SW 1271 (cell line): ENCODE measurements around the gene PTN.
"Not testable (repeated sequence)": the region's sequence is repeated elsewhere in the genome, so short reads cannot be mapped to it uniquely, and the experiment has no call there.

Experiments used
- DNase-seq, 2 experiments: peaks; one replicate each; lab custom pipeline; 2025; lab: John Stamatoyannopoulos, UW

The PTN gene

GRCh38 chr7:137268001-137268865 lies 75.3 kb downstream of the PTN start:
- not testable (repeated sequence) for DNase-seq

- no peak for DNase-seq
Measured at GRCh38 chr7:137266764-137267163, 76.8 kb downstream of the PTN start.

- DNase-seq, result not testable (repeated sequence)
Measured at GRCh38 chr7:137265480-137265879, 78.1 kb downstream of the PTN start.

- no peak for DNase-seq
Measured at GRCh38 chr7:137262599-137262998, 80.9 kb downstream of the PTN start.

- DNase-seq, result no peak
Measured at GRCh38 chr7:137258552-137258951, 85.0 kb downstream of the PTN start.

GRCh38 chr7:137254766-137255165 lies 88.8 kb downstream of the PTN start:
- DNase-seq, result no peak

- no peak for DNase-seq
Measured at GRCh38 chr7:137245890-137246289, 97.6 kb downstream of the PTN start.

GRCh38 chr7:137245186-137245585 lies 98.3 kb downstream of the PTN start:
- no peak for DNase-seq

- DNase-seq, result no peak
Measured at GRCh38 chr7:137243741-137244140, 99.8 kb downstream of the PTN start.

GRCh38 chr7:137242616-137243015 lies 100.9 kb downstream of the PTN start:
- no peak for DNase-seq

GRCh38 chr7:137241655-137242360 lies 101.7 kb downstream of the PTN start:
- DNase-seq, result no peak

- not testable (repeated sequence) for DNase-seq
Measured at GRCh38 chr7:137239186-137239585, 104.3 kb downstream of the PTN start.

GRCh38 chr7:137235434-137235833 lies 108.1 kb downstream of the PTN start:
- no peak for DNase-seq

- DNase-seq, result no peak
Measured at GRCh38 chr7:137231167-137231566, 112.4 kb downstream of the PTN start.

- no peak for DNase-seq
Measured at GRCh38 chr7:137221467-137221866, 122.1 kb downstream of the PTN start.

- DNase-seq, result no peak
Measured at GRCh38 chr7:137213744-137214143, 129.8 kb downstream of the PTN start.

- DNase-seq, result no peak
Measured at GRCh38 chr7:137209151-137209817, 134.2 kb downstream of the PTN start.

- no peak for DNase-seq
Measured at GRCh38 chr7:137206770-137207169, 136.8 kb downstream of the PTN start.

- no peak for DNase-seq
Measured at GRCh38 chr7:137204246-137204645, 139.3 kb downstream of the PTN start.

- DNase-seq, result no peak
Measured at GRCh38 chr7:137203351-137203750, 140.2 kb downstream of the PTN start.

GRCh38 chr7:137196648-137197047 lies 146.9 kb downstream of the PTN start:
- no peak for DNase-seq

GRCh38 chr7:137195996-137196395 lies 147.5 kb downstream of the PTN start:
- no peak for DNase-seq

- DNase-seq, result not testable (repeated sequence)
Measured at GRCh38 chr7:137181619-137182018, 161.9 kb downstream of the PTN start.
